Hepatocyte (in vitro differentiated cells): ENCODE data around the gene METTL27. TPM values are rescaled to one million over a fixed set of nuclear protein-coding genes. Genes with fewer than 3 reads are reported as not detected.

Source experiments
- DNase-seq: peaks from one replicate; pipeline ENCODE4 v3.0.0-alpha.2; 2016; ENCODE audit warnings: low spot score
- H2AFZ ChIP-seq: fragments of 200-600 bp; sonication (generic); 2 replicates; pipeline ENCODE4 v1.6.0; 2016; ENCODE audit warnings: antibody characterized with exemption, mild to moderate bottlenecking
- H3K27ac ChIP-seq: fragments of 200-600 bp; sonication (generic); 2 replicates; pipeline ENCODE4 v1.5.1; 2016; ENCODE audit warnings: mild to moderate bottlenecking
- H3K27me3 ChIP-seq: fragments of 200-600 bp; sonication (generic); 2 replicates; pipeline ENCODE4 v1.6.1; 2016
- H3K36me3 ChIP-seq: fragments of 200-600 bp; sonication (generic); replicated peaks from 2 replicates; pipeline ENCODE4 v1.5.1; 2016; ENCODE audit warnings: low read depth; ENCODE audit not compliant: insufficient read depth
- H3K4me1 ChIP-seq: fragments of 200-600 bp; sonication (generic); 2 replicates; pipeline ENCODE4 v1.5.1; 2016; ENCODE audit warnings: mild to moderate bottlenecking, moderate library complexity; ENCODE audit not compliant: insufficient read depth
- H3K4me2 ChIP-seq: fragments of 200-600 bp; sonication (generic); 2 replicates; pipeline ENCODE4 v1.6.0; 2016
- H3K4me3 ChIP-seq: fragments of 200-600 bp; sonication (generic); 2 replicates; pipeline ENCODE4 v1.5.1; 2016; ENCODE audit warnings: mild to moderate bottlenecking
- H3K79me2 ChIP-seq: fragments of 200-600 bp; sonication (generic); 2 replicates; pipeline ENCODE4 v1.6.0; 2017; ENCODE audit warnings: mild to moderate bottlenecking
- H3K9me2 ChIP-seq: fragments of 200-600 bp; sonication (generic); replicated peaks from 2 replicates; pipeline ENCODE4 v1.6.0; 2017; ENCODE audit warnings: mild to moderate bottlenecking; ENCODE audit not compliant: insufficient read depth
- H3K9me3 ChIP-seq: fragments of 200-600 bp; sonication (generic); 2 replicates; pipeline ENCODE4 v1.5.1; 2016; ENCODE audit warnings: low read depth, mild to moderate bottlenecking
- H4K20me1 ChIP-seq: fragments of 200-600 bp; sonication (generic); 2 replicates; pipeline ENCODE4 v1.6.0; 2016; ENCODE audit warnings: mild to moderate bottlenecking; ENCODE audit not compliant: insufficient read depth, poor library complexity, severe bottlenecking
- EZH2 ChIP-seq: fragments of 200-600 bp; sonication (generic); IDR thresholded peaks from 2 replicates; pipeline ENCODE4 v1.6.1; 2016; ENCODE audit warnings: antibody characterized with exemption, mild to moderate bottlenecking, borderline replicate concordance
- EZH2phosphoT487 ChIP-seq: fragments of 200-600 bp; sonication (generic); IDR thresholded peaks from one replicate; pipeline ENCODE4 v1.6.1; 2018; ENCODE audit warnings: antibody characterized with exemption, mild to moderate bottlenecking, low read depth, moderate library complexity; ENCODE audit not compliant: unreplicated experiment, severe bottlenecking
- WGBS: methylation state at CpG from one replicate; pipeline ENCODE4 v1.1.6; 2016; ENCODE audit warnings: low lambda C conversion rate; ENCODE audit errors: missing lambda C conversion rate; 5-methylcytosine and 5-hydroxymethylcytosine counted together
- polyA plus RNA-seq: library from polyadenylated mRNA; unstranded; fragments of >200 nt; fragmentation: Nextera tagmentation; extraction: Ambion mirVana; gene quantifications from 2 replicates; pipeline ENCODE4 v1.2.1, GENCODE V29; 2016
- total RNA-seq: library from RNA; depleted of rRNA; stranded (reverse); fragments of >200 nt; gene quantifications from 2 replicates; pipeline ENCODE4 v1.2.3, GENCODE V29; 2014
- TF ChIP-seq, protein P1 (sequence below): fragments of 200-600 bp; sonication (generic); IDR thresholded peaks from 2 replicates; pipeline ENCODE4 v1.5.1; 2016; ENCODE audit warnings: antibody characterized with exemption, mild to moderate bottlenecking; ENCODE audit not compliant: poor library complexity

The METTL27 gene
- total and polyA plus RNA-seq, 2 experiments from 2014 or later: 1.6 to 6.5 TPM

DNA sequence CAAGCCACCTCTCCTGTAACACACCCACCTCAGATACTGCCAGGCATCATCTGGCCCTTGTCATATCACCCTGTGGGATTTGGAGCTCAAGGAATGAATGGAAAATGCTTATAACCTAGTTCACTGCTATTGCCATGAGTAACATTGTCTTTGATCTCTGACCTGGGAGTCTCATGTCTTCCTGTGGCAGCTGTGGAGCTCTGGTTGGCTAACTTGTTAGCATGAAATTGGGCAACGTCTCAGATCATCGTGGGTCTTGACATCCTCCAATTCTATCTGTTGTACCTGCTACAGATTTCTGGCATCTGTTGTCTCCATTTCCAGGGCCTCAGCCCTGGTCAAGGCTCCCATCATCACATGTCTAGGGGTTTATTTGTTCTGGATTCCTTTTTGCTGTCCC lies 16.5 kb upstream of the METTL27 start:
- Histone ChIP-seq H3K36me3 (no peaks in the 10 kb centered on the region), H3K4me2 (no peak overlapping the region), H3K27ac (no peak overlapping the region), H3K79me2 (no peaks in the 10 kb centered on the region), H3K4me1 (no peaks in the 10 kb centered on the region), H4K20me1 (no peaks in the 10 kb centered on the region), H3K4me3 (no peak overlapping the region), H2AFZ (no peak overlapping the region), H3K9me2 (no peaks in the 10 kb centered on the region), H3K27me3 (no peaks in the 10 kb centered on the region), H3K9me3 (no peaks in the 10 kb centered on the region)
- 69% methylated on average over 2 of the region's 2 CpGs for WGBS
- DNase-seq: no peak
- TF ChIP-seq EZH2phosphoT487 (no peak), EZH2 (no peak)
- TF ChIP-seq, protein P1, sequence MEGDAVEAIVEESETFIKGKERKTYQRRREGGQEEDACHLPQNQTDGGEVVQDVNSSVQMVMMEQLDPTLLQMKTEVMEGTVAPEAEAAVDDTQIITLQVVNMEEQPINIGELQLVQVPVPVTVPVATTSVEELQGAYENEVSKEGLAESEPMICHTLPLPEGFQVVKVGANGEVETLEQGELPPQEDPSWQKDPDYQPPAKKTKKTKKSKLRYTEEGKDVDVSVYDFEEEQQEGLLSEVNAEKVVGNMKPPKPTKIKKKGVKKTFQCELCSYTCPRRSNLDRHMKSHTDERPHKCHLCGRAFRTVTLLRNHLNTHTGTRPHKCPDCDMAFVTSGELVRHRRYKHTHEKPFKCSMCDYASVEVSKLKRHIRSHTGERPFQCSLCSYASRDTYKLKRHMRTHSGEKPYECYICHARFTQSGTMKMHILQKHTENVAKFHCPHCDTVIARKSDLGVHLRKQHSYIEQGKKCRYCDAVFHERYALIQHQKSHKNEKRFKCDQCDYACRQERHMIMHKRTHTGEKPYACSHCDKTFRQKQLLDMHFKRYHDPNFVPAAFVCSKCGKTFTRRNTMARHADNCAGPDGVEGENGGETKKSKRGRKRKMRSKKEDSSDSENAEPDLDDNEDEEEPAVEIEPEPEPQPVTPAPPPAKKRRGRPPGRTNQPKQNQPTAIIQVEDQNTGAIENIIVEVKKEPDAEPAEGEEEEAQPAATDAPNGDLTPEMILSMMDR: no peak

DNA sequence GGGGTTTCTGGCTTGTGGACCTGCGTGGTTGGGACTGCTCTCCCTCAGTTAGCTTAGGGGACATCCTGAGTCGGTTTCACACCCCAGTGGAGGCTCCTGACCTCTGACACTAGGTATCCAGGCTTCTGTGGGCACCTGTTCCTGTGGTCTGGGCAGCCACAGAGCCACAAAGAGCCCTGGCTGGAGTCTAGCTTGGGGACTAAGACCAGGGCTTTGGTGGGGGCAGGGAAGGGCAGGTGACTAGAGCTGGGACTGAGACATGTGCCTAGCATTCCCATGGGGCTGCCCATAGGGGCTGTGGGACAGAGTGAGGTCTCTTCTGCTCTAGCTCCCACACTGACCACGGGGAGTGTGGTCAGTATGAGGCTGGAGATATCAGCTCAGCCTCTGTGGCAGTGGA lies 14.6 kb upstream of the METTL27 start:
- Histone ChIP-seq H3K27me3 (no peaks in the 10 kb centered on the region), H2AFZ (no peak overlapping the region), H3K9me2 (no peaks in the 10 kb centered on the region), H3K9me3 (no peaks in the 10 kb centered on the region), H3K4me2 (no peak overlapping the region), H3K36me3 (no peaks in the 10 kb centered on the region), H3K79me2 (no peaks in the 10 kb centered on the region), H4K20me1 (no peaks in the 10 kb centered on the region), H3K4me1 (peaks cover 6% of the 10 kb centered on the region), H3K4me3 (no peak overlapping the region), H3K27ac (no peak overlapping the region)
- TF ChIP-seq EZH2 (no peak), EZH2phosphoT487 (no peak)
- TF ChIP-seq, protein P1: no peak
- DNase-seq: no peak
- 68% methylated on average over 3 of the region's 3 CpGs for WGBS

DNA sequence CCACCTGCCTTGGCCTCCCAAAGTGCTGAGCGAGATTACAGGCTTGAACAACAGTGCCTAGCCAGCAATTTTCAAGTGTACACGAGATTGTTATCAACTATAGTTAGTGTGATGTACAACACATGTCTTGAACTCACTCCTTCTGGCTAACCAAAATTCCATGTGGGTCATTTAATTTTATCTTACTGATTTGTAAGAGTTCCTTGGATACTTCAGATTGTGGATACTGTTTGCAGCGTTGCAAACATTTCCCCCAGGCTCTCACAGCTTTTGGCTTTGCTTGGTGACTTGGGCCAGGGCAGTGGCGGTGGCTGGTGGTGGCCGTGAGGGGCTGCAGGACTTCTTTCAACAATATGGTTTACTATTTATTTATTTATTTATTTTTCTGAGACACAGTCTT lies 10.2 kb upstream of the METTL27 start:
- no peaks in the 10 kb centered on the region for H3K9me2 ChIP-seq
- H3K27ac ChIP-seq: peak overlapping the region; percentile 78
- no peaks in the 10 kb centered on the region for H3K27me3 ChIP-seq
- H2AFZ ChIP-seq: no peak overlapping the region
- 74% methylated on average over 5 of the region's 5 CpGs for WGBS
- H3K36me3 ChIP-seq: no peaks in the 10 kb centered on the region
- no peaks in the 10 kb centered on the region for H3K79me2 ChIP-seq
- no peak for TF ChIP-seq EZH2
- TF ChIP-seq, protein P1: no peak
- no peak for TF ChIP-seq EZH2phosphoT487
- H3K4me3 ChIP-seq: no peak overlapping the region
- no peaks in the 10 kb centered on the region for H4K20me1 ChIP-seq
- H3K4me1 ChIP-seq: peaks cover 18% of the 10 kb centered on the region
- DNase-seq: no peak
- no peak overlapping the region for H3K4me2 ChIP-seq
- H3K9me3 ChIP-seq: no peaks in the 10 kb centered on the region
